Dendritic cell treated with granulocyte-macrophage colony-stimulating factor and Interleukin-4, amounts not matched to agents 40 ng/mL and 50 ng/mL, for 4 days (primary cell): ENCODE data around the gene HYAL2.

Experiments used
- H3K27ac Mint-ChIP-seq: one replicate; pipeline ENCODE4 v1.8.0; 2022; ENCODE audit warnings: mild to moderate bottlenecking, mixed read lengths
- H3K27me3 Mint-ChIP-seq: one replicate; pipeline ENCODE4 v1.8.0; 2022; ENCODE audit warnings: mild to moderate bottlenecking, mixed read lengths
- H3K36me3 Mint-ChIP-seq: one replicate; pipeline ENCODE4 v1.8.0; 2022; ENCODE audit warnings: low read depth, mixed read lengths
- H3K4me1 Mint-ChIP-seq: one replicate; pipeline ENCODE4 v1.8.0; 2022; ENCODE audit warnings: low read depth, mixed read lengths
- H3K4me3 Mint-ChIP-seq: one replicate; pipeline ENCODE4 v1.8.0; 2022; ENCODE audit warnings: mild to moderate bottlenecking, moderate library complexity, mixed read lengths
- H3K9me3 Mint-ChIP-seq: one replicate; pipeline ENCODE4 v1.8.0; 2022; ENCODE audit warnings: mixed read lengths
- intact Hi-C: fragments of 100-400 bp; cut with micrococcal nuclease; formaldehyde crosslinking; loops from one replicate; pipeline ENCODE4 v1.15.0; 2022

HYAL2 gene

GRCh38 chr3:50299929-50300680 is 22.4 kb downstream of the HYAL2 start:
- H3K4me3 Mint-ChIP-seq, result peak overlapping the region; percentile 86
- intact Hi-C loops, result loop anchor here (1.0 kb wide), 1 partner anchor 21 kb away; no protein-coding TSS in a partner anchor
- peak overlapping the region; percentile 96 for H3K27ac Mint-ChIP-seq
- H3K36me3 Mint-ChIP-seq, result peaks cover 19% of the 10 kb centered on the region
- no peaks in the 10 kb centered on the region for H3K9me3 Mint-ChIP-seq
- no peaks in the 10 kb centered on the region for H3K27me3 Mint-ChIP-seq
- peaks cover 41% of the 10 kb centered on the region for H3K4me1 Mint-ChIP-seq

- peaks cover 19% of the 10 kb centered on the region for H3K36me3 Mint-ChIP-seq
- peaks cover 41% of the 10 kb centered on the region for H3K4me1 Mint-ChIP-seq
- no peaks in the 10 kb centered on the region for H3K27me3 Mint-ChIP-seq
- H3K27ac Mint-ChIP-seq, result peak overlapping the region; percentile 96
- intact Hi-C loops, result loop anchor here (1.0 kb wide), 1 partner anchor 22 kb away; no protein-coding TSS in a partner anchor
- H3K9me3 Mint-ChIP-seq, result no peaks in the 10 kb centered on the region
- H3K4me3 Mint-ChIP-seq, result peak overlapping the region; percentile 86
Observed at GRCh38 chr3:50299638-50299928, 23.0 kb downstream of the HYAL2 start.

- H3K4me1 Mint-ChIP-seq, result peaks cover 41% of the 10 kb centered on the region
- intact Hi-C loops, result loop anchor here (1.0 kb wide), 1 partner anchor 22 kb away; no protein-coding TSS in a partner anchor
- H3K27ac Mint-ChIP-seq, result peak within 1 kb of the TSS; percentile 96
- H3K4me3 Mint-ChIP-seq, result peak within 1 kb of the TSS; percentile 86
- H3K36me3 Mint-ChIP-seq, result peaks cover 19% of the 10 kb centered on the region
- no peaks in the 10 kb centered on the region for H3K27me3 Mint-ChIP-seq
- no peaks in the 10 kb centered on the region for H3K9me3 Mint-ChIP-seq
Observed at GRCh38 chr3:50298836-50299637, 23.5 kb downstream of the HYAL2 start, which contains the start of the genes HYAL3 and NAA80. HYAL3 (minus strand) TSS chr3:50299405; CDS start chr3:50295602, 3,803 bp downstream. NAA80 (minus strand) TSS chr3:50299405; CDS start chr3:50297463, 1,942 bp downstream.

- Mint-ChIP-seq H3K27me3 (no peaks in the 10 kb centered on the region), H3K27ac (peak overlapping the region; percentile 96), H3K36me3 (peaks cover 19% of the 10 kb centered on the region), H3K9me3 (no peaks in the 10 kb centered on the region), H3K4me1 (peaks cover 37% of the 10 kb centered on the region), H3K4me3 (peak overlapping the region; percentile 86)
- intact Hi-C loops, result no loop called here
Observed at GRCh38 chr3:50297896-50298725, 24.4 kb downstream of the HYAL2 start.

- peak overlapping the region; percentile 96 for H3K27ac Mint-ChIP-seq
- H3K4me3 Mint-ChIP-seq, result no peak overlapping the region
- no peaks in the 10 kb centered on the region for H3K9me3 Mint-ChIP-seq
- peaks cover 37% of the 10 kb centered on the region for H3K4me1 Mint-ChIP-seq
- H3K36me3 Mint-ChIP-seq, result peaks cover 19% of the 10 kb centered on the region
- no peaks in the 10 kb centered on the region for H3K27me3 Mint-ChIP-seq
- intact Hi-C loops, result no loop called here
Observed at GRCh38 chr3:50297384-50297775, 25.2 kb downstream of the HYAL2 start.

GRCh38 chr3:50296721-50297383 is 25.7 kb downstream of the HYAL2 start:
- intact Hi-C loops, result no loop called here
- no peaks in the 10 kb centered on the region for H3K27me3 Mint-ChIP-seq
- H3K27ac Mint-ChIP-seq, result no peak overlapping the region
- H3K9me3 Mint-ChIP-seq, result no peaks in the 10 kb centered on the region
- H3K36me3 Mint-ChIP-seq, result peaks cover 19% of the 10 kb centered on the region
- no peak overlapping the region for H3K4me3 Mint-ChIP-seq
- peaks cover 35% of the 10 kb centered on the region for H3K4me1 Mint-ChIP-seq

GRCh38 chr3:50295553-50296431 is 26.8 kb downstream of the HYAL2 start:
- intact Hi-C loops, result no loop called here
- Mint-ChIP-seq H3K27ac (no peak overlapping the region), H3K4me1 (peaks cover 38% of the 10 kb centered on the region), H3K4me3 (no peak overlapping the region), H3K9me3 (no peaks in the 10 kb centered on the region), H3K36me3 (peaks cover 19% of the 10 kb centered on the region), H3K27me3 (no peaks in the 10 kb centered on the region)

GRCh38 chr3:50294492-50295403 is 27.8 kb downstream of the HYAL2 start:
- Mint-ChIP-seq H3K4me1 (peaks cover 28% of the 10 kb centered on the region), H3K27ac (peak overlapping the region; percentile 22), H3K9me3 (no peaks in the 10 kb centered on the region), H3K4me3 (no peak overlapping the region), H3K36me3 (peaks cover 29% of the 10 kb centered on the region), H3K27me3 (no peaks in the 10 kb centered on the region)
- intact Hi-C loops, result no loop called here

- H3K4me3 Mint-ChIP-seq, result no peak overlapping the region
- H3K27me3 Mint-ChIP-seq, result no peaks in the 10 kb centered on the region
- H3K27ac Mint-ChIP-seq, result peak overlapping the region; percentile 22
- peaks cover 33% of the 10 kb centered on the region for H3K36me3 Mint-ChIP-seq
- H3K9me3 Mint-ChIP-seq, result no peaks in the 10 kb centered on the region
- intact Hi-C loops, result no loop called here
- peaks cover 28% of the 10 kb centered on the region for H3K4me1 Mint-ChIP-seq
Observed at GRCh38 chr3:50294089-50294488, 28.5 kb downstream of the HYAL2 start.

GRCh38 chr3:50293079-50293801 is 29.3 kb downstream of the HYAL2 start:
- Mint-ChIP-seq H3K9me3 (no peaks in the 10 kb centered on the region), H3K27me3 (no peaks in the 10 kb centered on the region), H3K4me3 (no peak overlapping the region), H3K27ac (peak overlapping the region; percentile 80), H3K4me1 (peaks cover 26% of the 10 kb centered on the region), H3K36me3 (peaks cover 37% of the 10 kb centered on the region)
- intact Hi-C loops, result no loop called here
